ENCODE data around the gene KRTAP10-12.
"Not testable (repeated sequence)": the region's sequence is repeated elsewhere in the genome, so short reads cannot be mapped to it uniquely, and the experiment has no call there.

KRTAP10-12 gene

GRCh38 chr21:44697172-44697810, at the start of gene KRTAP10-12:
Gene KRTAP10-12, plus strand, starts transcription at chr21:44697172. Its CDS starts 30 bp downstream, at chr21:44697202.
- not testable (repeated sequence) for DNase-seq

DNA sequence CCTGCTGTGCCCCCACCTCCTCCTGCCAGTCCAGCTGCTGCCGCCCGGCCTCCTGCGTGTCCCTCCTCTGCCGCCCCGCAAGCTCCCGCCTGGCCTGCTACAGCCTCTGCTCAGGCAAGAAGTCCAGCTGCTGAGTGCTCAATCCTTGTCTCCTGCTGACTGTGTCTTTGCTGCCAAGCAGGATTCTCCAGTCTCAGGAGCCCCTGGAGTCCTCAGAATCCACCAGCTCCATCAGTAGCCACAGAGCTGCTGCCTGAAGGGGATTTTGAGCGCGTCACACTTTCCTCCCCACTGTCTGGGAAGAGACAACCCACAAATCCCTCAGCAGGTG, 49.8 kb upstream of the KRTAP10-12 start:
- DNase-seq = no peak

DNA sequence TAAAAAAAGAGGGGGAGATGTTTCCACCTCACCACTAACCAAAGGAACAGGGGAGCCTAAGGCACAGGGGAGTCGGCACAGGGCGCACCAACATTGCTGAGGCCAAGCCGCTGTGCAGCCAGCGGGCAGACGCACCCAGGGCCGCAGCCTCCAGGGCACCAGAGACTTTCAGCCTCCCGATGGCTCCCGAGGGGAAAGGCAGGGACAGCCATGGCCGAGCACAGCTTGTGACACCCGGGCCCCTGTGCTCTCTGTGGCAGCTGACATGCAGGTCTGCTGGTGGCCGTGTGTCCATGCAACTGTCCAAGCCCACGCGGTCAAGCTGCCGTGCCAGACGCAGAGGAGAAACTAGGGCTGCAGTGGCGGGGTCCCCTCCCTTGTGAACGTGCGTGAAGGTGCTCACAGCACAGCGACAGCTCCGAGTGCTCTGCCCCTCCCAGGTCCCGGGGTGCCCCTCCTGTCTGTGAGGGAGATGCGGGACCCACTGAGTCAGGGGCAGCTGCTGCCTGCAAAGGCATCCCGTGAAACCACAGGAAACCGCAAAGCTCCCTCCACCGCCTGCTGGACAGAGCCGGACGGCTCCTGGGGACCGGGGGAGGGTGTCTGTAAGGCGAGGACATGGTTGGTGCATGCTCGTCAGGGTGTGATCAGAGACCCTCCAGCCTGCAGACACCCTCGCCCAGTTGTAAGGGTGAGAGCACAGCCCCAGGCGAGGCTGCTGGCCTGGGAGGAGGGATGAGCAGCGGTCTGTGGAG, 48.2 kb upstream of the KRTAP10-12 start:
- DNase-seq = no peak

DNA sequence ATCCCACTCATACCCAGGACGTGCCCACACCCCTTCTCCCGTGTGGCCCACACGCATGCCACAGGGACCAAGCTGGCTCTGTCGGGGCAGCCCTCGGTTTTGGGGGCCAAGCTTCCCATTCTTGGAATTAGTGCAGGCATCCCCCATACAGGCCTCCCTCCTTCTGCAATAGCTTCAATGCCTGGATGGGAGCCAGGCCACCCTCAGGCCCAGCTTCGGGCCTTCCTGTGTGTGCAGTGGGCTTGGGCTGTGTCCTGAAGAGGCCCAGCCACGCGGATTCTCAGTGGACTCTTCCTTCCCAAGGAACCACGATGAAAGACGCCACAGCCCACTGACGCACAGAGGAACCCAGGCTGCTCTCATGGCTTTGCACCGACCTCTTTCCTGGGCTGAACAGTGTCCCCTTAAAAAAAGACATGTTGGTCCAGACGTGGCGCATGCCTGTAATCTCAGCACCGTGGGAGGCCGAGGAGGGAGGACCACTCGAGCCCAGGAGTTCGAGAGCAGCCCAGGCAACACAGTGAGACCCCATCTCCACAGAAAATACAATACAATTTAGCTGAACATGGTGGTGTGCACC, 47.4 kb upstream of the KRTAP10-12 start:
- DNase-seq = no peak

DNA sequence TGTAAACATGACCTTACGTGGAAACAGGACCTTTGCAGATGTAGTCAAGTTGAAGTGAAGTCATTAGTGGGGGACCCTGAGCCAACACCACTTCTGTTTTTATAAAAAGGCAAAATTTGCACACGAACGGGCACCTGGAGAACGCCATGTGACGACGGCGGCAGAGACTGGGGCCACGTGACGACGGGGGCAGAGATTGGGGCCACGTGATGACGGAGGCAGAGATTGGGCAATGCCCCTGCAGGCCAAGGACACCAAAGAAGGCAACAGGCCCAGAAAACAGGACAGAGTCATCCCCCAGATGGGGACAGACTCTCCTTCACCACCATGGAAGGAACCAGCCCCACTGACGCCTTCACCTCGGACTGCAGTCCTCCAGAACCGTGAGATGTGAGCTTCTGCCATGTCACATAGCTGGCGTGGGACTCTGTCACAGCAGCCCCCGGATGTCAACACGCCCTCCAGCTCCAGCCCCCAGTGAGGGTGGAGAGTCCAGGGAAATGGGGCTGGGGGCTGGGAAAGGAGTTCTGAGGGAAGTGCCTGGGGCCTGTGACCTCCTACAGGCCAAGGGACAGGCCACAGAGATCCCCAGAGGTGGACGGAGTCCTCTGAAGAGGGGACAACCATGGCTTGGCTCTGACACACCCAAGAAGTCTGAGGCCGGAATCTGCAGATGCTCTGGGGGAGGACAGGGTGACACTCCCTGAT, 46.6 kb upstream of the KRTAP10-12 start:
- DNase-seq = no peak

- DNase-seq = no peak
These were observed 45.8 kb upstream of the KRTAP10-12 start for GRCh38 chr21:44650973-44651675.

GRCh38 chr21:44653123-44653522, 43.8 kb upstream of the KRTAP10-12 start:
- DNase-seq = no peak

DNA sequence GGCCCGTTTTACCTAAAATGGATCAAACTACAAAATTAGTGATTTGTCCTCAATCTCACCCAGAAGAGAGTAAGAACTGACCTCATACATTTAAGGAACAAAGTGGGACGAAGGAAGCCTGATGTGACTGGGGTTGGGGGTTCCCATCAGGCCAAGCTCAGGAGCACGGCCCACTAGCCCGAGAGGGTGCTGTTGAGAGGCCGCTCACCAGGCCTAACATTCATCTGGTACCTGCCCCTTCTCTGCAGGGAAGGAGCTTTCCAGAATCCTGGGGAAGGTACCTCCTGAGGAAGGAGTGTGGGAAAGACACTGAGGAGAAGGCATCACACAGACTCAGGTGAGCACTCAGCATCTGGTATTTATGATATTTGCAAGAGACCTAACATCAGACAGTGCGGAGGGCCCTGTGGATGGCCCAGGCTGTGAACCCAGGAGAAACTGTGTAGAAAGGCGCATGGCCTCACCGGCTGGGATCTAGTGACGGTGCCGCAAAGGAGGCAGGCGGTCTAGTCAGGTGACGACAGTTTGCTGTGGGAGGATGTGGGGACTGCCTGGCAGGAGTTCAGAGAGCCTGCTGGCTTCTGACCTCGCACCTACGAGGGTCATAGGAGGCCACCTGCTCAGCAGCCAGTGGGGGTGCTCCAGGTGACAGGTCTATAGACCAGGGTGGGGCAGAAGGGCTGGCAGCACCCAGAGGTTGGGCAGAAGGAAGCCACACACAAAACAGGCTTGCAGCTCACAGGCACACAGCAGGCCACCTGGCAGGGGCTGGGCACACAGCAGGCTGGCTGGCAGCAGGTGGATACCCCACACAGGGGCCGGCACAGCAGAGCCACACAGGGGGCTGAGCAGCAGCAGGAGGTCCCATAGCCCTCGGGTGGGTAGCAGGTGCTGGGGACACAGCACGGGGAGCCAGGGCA, 43.1 kb upstream of the KRTAP10-12 start:
- DNase-seq = no peak

DNA sequence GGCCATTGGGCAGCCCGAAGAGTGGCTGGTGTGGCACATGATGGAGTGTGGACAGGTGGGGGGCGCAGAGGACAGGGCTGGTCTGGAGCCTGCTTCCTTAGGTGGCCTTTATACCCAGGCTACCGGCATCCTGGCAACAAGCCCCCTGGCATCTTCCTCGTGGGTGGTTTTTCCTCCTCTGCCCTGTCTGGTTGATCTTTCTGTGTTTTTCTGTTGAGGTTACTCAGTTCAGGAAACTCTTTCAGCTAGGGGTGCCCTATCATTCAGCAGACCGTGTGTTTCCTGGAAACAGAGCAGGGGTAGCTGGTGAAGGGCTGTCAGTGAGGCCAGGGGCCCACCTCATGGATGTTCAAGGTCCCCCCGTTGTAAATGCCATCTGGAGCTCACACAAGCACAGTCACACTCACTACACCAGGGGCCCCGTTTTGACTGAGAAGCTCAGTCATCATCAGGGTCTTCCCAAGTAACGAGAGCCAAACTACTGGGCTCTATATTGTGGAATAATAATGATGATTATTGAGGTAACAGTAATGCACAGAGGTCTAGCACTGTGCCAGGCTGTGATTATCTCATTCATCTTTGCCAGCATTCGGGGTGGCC, 42.3 kb upstream of the KRTAP10-12 start, which contains the start of gene KRTAP12-4:
KRTAP12-4 (minus strand) TSS at position 84 of the 600 bp plus-strand sequence; CDS start at position 39, 45 bp downstream.
- no peak for DNase-seq

GRCh38 chr21:44656868-44657267, 40.1 kb upstream of the KRTAP10-12 start:
- DNase-seq = no peak

DNA sequence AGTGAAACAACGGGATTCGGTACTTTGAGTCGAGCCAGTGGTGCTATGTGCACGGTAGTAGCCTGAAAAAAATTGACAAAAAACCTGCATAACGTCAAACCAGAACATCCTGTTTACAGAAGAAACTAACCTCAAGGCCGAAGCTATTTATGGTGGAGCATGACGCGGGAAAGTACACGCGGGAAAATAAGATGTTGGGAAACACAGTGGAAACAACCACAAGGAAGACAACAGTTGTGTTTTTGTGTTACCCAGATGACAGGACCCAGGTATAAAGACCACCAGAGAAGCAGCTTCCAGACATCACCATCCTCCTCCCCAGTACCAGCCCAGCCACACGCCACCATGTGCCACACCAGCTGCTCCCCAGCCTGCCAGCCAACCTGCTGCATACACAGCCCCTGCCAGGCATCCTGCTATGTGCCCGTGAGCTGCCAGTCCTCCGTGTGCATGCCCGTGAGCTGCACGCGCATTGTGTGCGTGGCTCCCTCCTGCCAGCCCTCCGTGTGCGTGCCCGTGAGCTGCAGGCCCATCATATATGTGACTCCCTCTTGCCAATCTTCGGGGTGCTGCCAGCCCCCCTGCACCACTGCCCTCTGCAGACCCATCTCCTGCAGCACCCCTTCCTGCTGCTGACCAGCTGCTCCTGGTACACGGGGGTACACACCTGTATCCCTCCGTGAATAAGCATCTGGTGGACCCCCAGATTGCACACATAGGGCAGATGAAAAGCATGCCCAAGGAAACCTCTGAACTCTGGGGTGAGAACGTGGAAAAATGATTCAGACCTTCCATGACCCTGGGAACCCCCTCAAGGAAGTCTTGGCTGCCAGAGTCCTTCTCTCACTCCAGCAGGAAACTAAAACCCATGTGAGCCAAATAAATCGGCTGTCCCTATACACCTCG, 39.1 kb upstream of the KRTAP10-12 start, which contains the start of gene KRTAP12-3:
KRTAP12-3 (plus strand) TSS at position 298 of the 906 bp plus-strand sequence; CDS start at position 346, 48 bp downstream.
- no peak for DNase-seq

GRCh38 chr21:44658541-44658910, 38.4 kb upstream of the KRTAP10-12 start:
- no peak for DNase-seq

GRCh38 chr21:44658913-44659595, 37.9 kb upstream of the KRTAP10-12 start:
- no peak for DNase-seq

DNA sequence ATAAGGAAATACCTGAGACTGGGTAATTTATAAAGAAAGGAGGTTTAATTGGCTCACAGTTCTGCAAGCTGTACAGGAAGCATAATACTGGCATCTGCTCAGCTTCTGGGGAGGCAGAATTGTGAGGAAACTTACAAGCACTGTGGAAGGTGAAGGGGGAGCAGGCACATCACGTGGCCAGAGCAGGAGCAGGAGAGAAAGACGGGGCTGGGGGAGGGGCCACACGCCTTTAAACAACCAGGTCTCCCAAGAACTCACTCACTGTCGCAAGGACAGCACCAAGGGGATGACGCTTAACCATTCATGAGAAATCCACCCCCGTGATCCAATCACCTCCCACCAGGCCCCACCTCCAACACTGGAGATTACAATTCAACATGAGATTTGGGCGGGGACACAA, 35.4 kb upstream of the KRTAP10-12 start:
- not testable (repeated sequence) for DNase-seq

DNA sequence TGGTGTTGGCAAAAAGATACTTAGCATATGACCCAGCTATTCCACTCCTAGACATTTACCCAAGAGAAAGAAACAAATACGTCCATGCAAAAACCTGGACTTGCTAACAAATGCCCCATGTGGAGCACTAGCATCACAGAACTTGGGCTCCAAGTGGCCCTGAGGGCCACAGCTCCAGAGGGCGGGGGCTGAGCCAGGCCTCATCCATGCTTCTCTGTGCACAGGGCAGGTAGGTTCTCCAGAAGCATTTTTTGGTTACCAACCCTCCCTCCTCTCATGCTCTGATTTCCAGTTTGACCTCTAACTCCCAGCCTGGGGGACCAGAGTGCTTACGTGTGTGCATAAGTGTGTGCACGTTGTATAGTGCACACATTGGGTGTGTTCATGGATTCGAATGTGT, 32.3 kb upstream of the KRTAP10-12 start:
- no peak for DNase-seq

DNA sequence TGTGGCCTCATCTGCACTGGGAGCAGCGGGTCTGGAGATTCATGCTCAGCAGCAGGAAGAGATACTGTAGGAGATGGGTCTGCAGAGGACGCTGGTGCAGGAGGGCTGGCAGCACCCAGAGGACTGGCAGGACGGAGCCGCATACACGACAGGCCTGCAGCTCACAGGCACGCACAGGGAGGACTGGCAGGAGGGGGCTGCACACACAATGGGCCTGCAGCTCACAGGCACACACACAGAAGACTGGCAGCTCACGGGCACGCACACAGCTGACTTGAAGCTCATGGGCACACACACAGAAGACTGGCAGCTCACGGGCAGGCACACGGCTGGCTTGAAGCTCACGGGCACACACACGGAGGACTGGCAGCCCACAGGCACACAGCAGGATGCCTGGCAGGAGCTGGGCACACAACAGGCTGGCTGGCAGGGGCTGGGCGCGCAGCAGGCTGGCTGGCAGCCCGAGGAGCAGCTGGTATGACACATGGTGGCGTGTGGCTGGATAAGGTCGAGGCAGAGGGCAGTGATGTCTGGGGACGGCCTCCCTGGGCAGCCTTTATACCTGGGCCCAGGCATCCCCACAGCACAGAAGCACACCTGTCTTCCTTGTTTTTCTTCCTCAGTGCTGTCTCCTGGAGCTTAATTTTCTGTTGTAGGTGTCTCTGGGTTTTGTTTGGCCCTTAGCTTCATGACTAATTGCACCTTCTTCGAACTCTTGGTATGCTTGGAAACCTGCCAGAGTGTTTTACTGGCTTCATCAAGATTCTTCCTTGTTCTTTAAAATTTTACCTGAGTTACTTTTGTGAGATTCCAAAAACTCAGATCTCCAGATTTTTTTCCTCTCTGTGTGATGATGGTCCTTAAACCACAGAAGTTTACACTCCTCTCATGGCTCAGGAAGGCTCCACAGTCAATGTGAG, 30.3 kb upstream of the KRTAP10-12 start, which contains the start of gene KRTAP12-2:
KRTAP12-2 (minus strand) TSS at position 527 of the 920 bp plus-strand sequence; CDS start at position 486, 41 bp downstream.
- DNase-seq = no peak

- no peak for DNase-seq
These were observed 29.4 kb upstream of the KRTAP10-12 start for GRCh38 chr21:44667612-44668011.
